Spleen (tissue), 7 donors: ENCODE results near the gene BOD1L1.
"Not testable (repeated sequence)": the region's sequence is repeated elsewhere in the genome, so short reads cannot be mapped to it uniquely, and the experiment has no call there.

Source experiments
- POLR2AphosphoS5 ChIP-seq, 3 donors: sonication (generic); formaldehyde crosslinking; IDR thresholded peaks; one replicate each; pipeline ENCODE4 v1.5.1; 2017; ENCODE audit warnings: antibody characterized with exemption in 3 of 3
- TF ChIP-seq, protein P1 (sequence below), 11 experiments: fragments of 200-600 bp in 7 of 11; fragments of 450-650 bp in 4 of 11; sonication (generic) in 4 of 11; IDR thresholded peaks in 8 of 11; conservative IDR thresholded peaks in 3 of 11; 1 replicate in 7 of 11; 2 replicates in 4 of 11; pipeline versions ENCODE4 v1.4.0 to v1.8.0; 2016 to 2021; ENCODE audit warnings: antibody characterized with exemption in 11 of 11, inconsistent platforms in 4 of 11, mild to moderate bottlenecking in 1 of 11
- donor health status: DM: no; HTN: no; CAD: no; lungs with moderate emphysema.
- donor health status: DM: no; HTN: no; CAD: no.
- donor health status: DM: no; HTN: no; CAD: no.

- TF ChIP-seq, protein P1, sequence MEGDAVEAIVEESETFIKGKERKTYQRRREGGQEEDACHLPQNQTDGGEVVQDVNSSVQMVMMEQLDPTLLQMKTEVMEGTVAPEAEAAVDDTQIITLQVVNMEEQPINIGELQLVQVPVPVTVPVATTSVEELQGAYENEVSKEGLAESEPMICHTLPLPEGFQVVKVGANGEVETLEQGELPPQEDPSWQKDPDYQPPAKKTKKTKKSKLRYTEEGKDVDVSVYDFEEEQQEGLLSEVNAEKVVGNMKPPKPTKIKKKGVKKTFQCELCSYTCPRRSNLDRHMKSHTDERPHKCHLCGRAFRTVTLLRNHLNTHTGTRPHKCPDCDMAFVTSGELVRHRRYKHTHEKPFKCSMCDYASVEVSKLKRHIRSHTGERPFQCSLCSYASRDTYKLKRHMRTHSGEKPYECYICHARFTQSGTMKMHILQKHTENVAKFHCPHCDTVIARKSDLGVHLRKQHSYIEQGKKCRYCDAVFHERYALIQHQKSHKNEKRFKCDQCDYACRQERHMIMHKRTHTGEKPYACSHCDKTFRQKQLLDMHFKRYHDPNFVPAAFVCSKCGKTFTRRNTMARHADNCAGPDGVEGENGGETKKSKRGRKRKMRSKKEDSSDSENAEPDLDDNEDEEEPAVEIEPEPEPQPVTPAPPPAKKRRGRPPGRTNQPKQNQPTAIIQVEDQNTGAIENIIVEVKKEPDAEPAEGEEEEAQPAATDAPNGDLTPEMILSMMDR (IDR thresholded peaks at IDR 0.05 in 8 of 11, conservative IDR thresholded peaks at IDR 0.05 in 3 of 11) = not testable (repeated sequence)
- not testable (repeated sequence) for TF ChIP-seq POLR2AphosphoS5 (IDR thresholded peaks at IDR 0.05)
Observed at GRCh38 chr4:13560111-13560510, 67.4 kb downstream of the BOD1L1 start.
